Endothelial cell of umbilical vein (primary cell): ENCODE measurements around the gene PANX2. TPM values are rescaled to one million over a fixed set of nuclear protein-coding genes. Genes with fewer than 3 reads are reported as not detected.
"Not testable (repeated sequence)": the region's sequence is repeated elsewhere in the genome, so short reads cannot be mapped to it uniquely, and the experiment has no call there.

Source experiments
- BruUV-seq: library from RNA; stranded (reverse); fragments of 400-500 nt; replicated peaks from 2 replicates; lab custom pipeline; 2021; lab: Mats Ljungman, UMichigan
- CTCF ChIA-PET: fragments of 300-600, 350-600 bp; sonication (Branson Sonifier 250); formaldehyde crosslinking; loops from one replicate; lab custom pipeline; 2021; ENCODE audit warnings: antibody characterized with exemption, inconsistent platforms; lab: Charles Lee
- POLR2A ChIA-PET: fragments of 300-600, 350-600 bp; sonication (Branson Sonifier 250); formaldehyde crosslinking; loops from one replicate; lab custom pipeline; 2021; ENCODE audit warnings: antibody characterized with exemption, inconsistent platforms; lab: Charles Lee
- DNase-seq: peaks from one replicate; pipeline ENCODE4 v3.0.0-alpha.2; 2011; ENCODE audit warnings: low read depth, low spot score
- FAIRE-seq: peaks from 2 replicates; lab custom pipeline; 2011; peaks lifted over from hg19 to GRCh38; lab: Jason Lieb, UNC
- H2AFZ ChIP-seq: 2 replicates; pipeline ENCODE4 v1.6.0; 2012; ENCODE audit warnings: low read depth, low read length, control low read depth, inconsistent platforms
- H3K27ac ChIP-seq: 2 replicates; pipeline ENCODE4 v1.5.1; 2011; ENCODE audit warnings: low read depth, mild to moderate bottlenecking, control low read depth, low read length, moderate library complexity; ENCODE audit not compliant: insufficient read depth
- H3K27me3 ChIP-seq, 2 experiments: 2 replicates each; pipeline versions ENCODE4 v1.6.0 to v1.6.1; 2011; ENCODE audit warnings: low read length in 2 of 2, mixed read lengths in 1 of 2; ENCODE audit not compliant: control insufficient read depth in 2 of 2, insufficient read depth in 2 of 2
- H3K36me3 ChIP-seq, 2 experiments: 2 replicates in 1 of 2; 3 replicates in 1 of 2; pipeline ENCODE4 v1.5.1; 2011; ENCODE audit warnings: low read length in 2 of 2, mild to moderate bottlenecking in 1 of 2, moderate library complexity in 1 of 2; ENCODE audit not compliant: control insufficient read depth in 2 of 2, insufficient read depth in 2 of 2; ENCODE audit errors: extremely low read depth in 1 of 2
- H3K4me1 ChIP-seq: 3 replicates; pipeline ENCODE4 v1.5.1; 2011; ENCODE audit warnings: mild to moderate bottlenecking, low read length; ENCODE audit not compliant: control insufficient read depth, insufficient read depth; ENCODE audit errors: extremely low read depth
- H3K4me2 ChIP-seq: 2 replicates; pipeline ENCODE4 v1.6.1; 2011; ENCODE audit warnings: low read length, control low read depth, mixed read lengths; ENCODE audit not compliant: insufficient read depth
- H3K4me3 ChIP-seq, 3 experiments: fragments of 200-600 bp in 1 of 3; sonication (generic), shearing (Covaris generic) in 1 of 3; replicated peaks in 1 of 3; 2 replicates each; pipeline ENCODE4 v1.5.1; 2011 to 2016; ENCODE audit warnings: control low read depth in 3 of 3, low read length in 3 of 3, mild to moderate bottlenecking in 2 of 3, inconsistent platforms in 1 of 3, low read depth in 1 of 3, moderate library complexity in 1 of 3; ENCODE audit not compliant: insufficient read depth in 1 of 3
- H3K79me2 ChIP-seq: 2 replicates; pipeline ENCODE4 v1.6.0; 2012; ENCODE audit warnings: low read length, inconsistent platforms; ENCODE audit not compliant: control insufficient read depth, insufficient read depth
- H3K9ac ChIP-seq: replicated peaks from 2 replicates; pipeline ENCODE3; 2011; ENCODE audit warnings: low read length, control low read depth; ENCODE audit not compliant: insufficient read depth; ENCODE audit errors: extremely low read depth
- H3K9me1 ChIP-seq: replicated peaks from 3 replicates; pipeline ENCODE4 v1.6.0; 2011; ENCODE audit warnings: mild to moderate bottlenecking, low read length; ENCODE audit not compliant: control insufficient read depth, insufficient read depth; ENCODE audit errors: extremely low read depth
- H3K9me3 ChIP-seq: replicated peaks from 2 replicates; pipeline ENCODE4 v1.5.1; 2012; ENCODE audit warnings: low read length, inconsistent platforms; ENCODE audit not compliant: control insufficient read depth, insufficient read depth
- H4K20me1 ChIP-seq: replicated peaks from 2 replicates; pipeline ENCODE3; 2011; ENCODE audit warnings: mild to moderate bottlenecking, low read length; ENCODE audit not compliant: control insufficient read depth, insufficient read depth; ENCODE audit errors: extremely low read depth
- EZH2 ChIP-seq: IDR thresholded peaks from 2 replicates; pipeline ENCODE4 v1.6.1; 2012; ENCODE audit warnings: borderline replicate concordance, low read depth, mild to moderate bottlenecking, moderate library complexity, low read length, inconsistent platforms; ENCODE audit not compliant: severe bottlenecking
- FOS ChIP-seq: IDR thresholded peaks from 2 replicates; pipeline ENCODE4 v1.6.1; 2011; ENCODE audit warnings: mild to moderate bottlenecking, low read length, moderate library complexity, borderline replicate concordance; ENCODE audit not compliant: insufficient read depth
- GATA2 ChIP-seq: IDR thresholded peaks from 2 replicates; pipeline ENCODE4 v1.7.0; 2011; ENCODE audit warnings: low read depth, mild to moderate bottlenecking, moderate library complexity, mixed read lengths, low read length; ENCODE audit not compliant: insufficient read length, insufficient read depth
- JUN ChIP-seq: IDR thresholded peaks from 2 replicates; pipeline ENCODE4 v1.6.1; 2011; ENCODE audit warnings: borderline replicate concordance, low read depth; ENCODE audit not compliant: insufficient read length, insufficient read depth
- MAX ChIP-seq: IDR thresholded peaks from 2 replicates; pipeline ENCODE4 v1.6.1; 2011; ENCODE audit not compliant: insufficient read depth, insufficient read length
- MYC ChIP-seq: IDR thresholded peaks from one replicate; pipeline ENCODE4 v1.6.1; 2011; ENCODE audit warnings: mild to moderate bottlenecking, low read depth, low read length
- POLR2A ChIP-seq: IDR thresholded peaks from 2 replicates; pipeline ENCODE4 v1.6.1; 2012; ENCODE audit warnings: low read depth, mild to moderate bottlenecking, control low read depth, low read length
- POLR2AphosphoS5 ChIP-seq: IDR thresholded peaks from 2 replicates; pipeline ENCODE4 v1.6.1; 2012; ENCODE audit warnings: low read depth, mild to moderate bottlenecking, control low read depth, low read length, moderate library complexity; ENCODE audit not compliant: insufficient read depth
- dilution Hi-C: fragments of 300-500 bp; cut with MboI; formaldehyde crosslinking; loops from one replicate; pipeline ENCODE4 v1.15.0; 2019; ENCODE audit warnings: low sequenced_read_pairs; ENCODE audit not compliant: extremely low pct_ligation_motif_present
- intact Hi-C: fragments of 100-400 bp; cut with micrococcal nuclease; formaldehyde crosslinking; loops from one replicate; pipeline ENCODE4 v1.10.0; 2022
- polyA plus RNA-seq, 4 experiments: library from polyadenylated mRNA; depleted of rRNA in 3 of 4; stranded (reverse) in 3 of 4; unstranded in 1 of 4; fragments of >200 nt; gene quantifications; 2 replicates each; pipeline versions ENCODE4 v1.2.1 to v1.2.3, GENCODE V29; 2011 to 2012; ENCODE audit warnings: missing spikeins in 1 of 4
- total RNA-seq: library from RNA; stranded (reverse); gene quantifications from 2 replicates; pipeline ENCODE4 v1.2.3, GENCODE V29; 2021
- TF ChIP-seq, protein P1 (sequence below), 2 donors: IDR thresholded peaks; 1 replicate in 1 of 2; 2 replicates in 1 of 2; pipeline ENCODE4 v1.5.1; 2011; ENCODE audit warnings: low read length in 2 of 2, mild to moderate bottlenecking in 2 of 2, moderate library complexity in 2 of 2, control low read depth in 1 of 2, inconsistent platforms in 1 of 2, low read depth in 1 of 2; ENCODE audit not compliant: insufficient read depth in 1 of 2; ENCODE audit errors: extremely low read depth in 1 of 2

PANX2 gene
- total and polyA plus RNA-seq, 2 donors (not counting 3 experiments of a cell fraction or from before 2014, with no cell fraction given): 2.5 to 5.1 TPM

- Histone ChIP-seq H3K9me3 (no peaks in the 10 kb centered on the region), H2AFZ (no peak overlapping the region), H3K4me1 (peaks cover 4% of the 10 kb centered on the region), H3K9ac (no peak overlapping the region), H3K4me2 (no peak overlapping the region), H4K20me1 (no peaks in the 10 kb centered on the region), H3K9me1 (no peaks in the 10 kb centered on the region), H3K79me2 (no peaks in the 10 kb centered on the region), H3K27me3 (no peaks in the 10 kb centered on the region), H3K36me3 (peaks cover 0 to 2% of the 10 kb centered on the region in 2 experiments), H3K4me3 (no peak overlapping the region), H3K27ac (no peak overlapping the region)
- dilution Hi-C loops: no loop called here
- DNase-seq: no peak
- ChIA-PET POLR2A (no interaction called here), CTCF (no interaction called here)
- BruUV-seq: no TSS peak
- intact Hi-C loops: no loop called here
- no peak for FAIRE-seq
- TF ChIP-seq MAX: no peak
- TF ChIP-seq POLR2AphosphoS5: no peak
- TF ChIP-seq JUN: no peak
- no peak for TF ChIP-seq FOS
- TF ChIP-seq, protein P1, sequence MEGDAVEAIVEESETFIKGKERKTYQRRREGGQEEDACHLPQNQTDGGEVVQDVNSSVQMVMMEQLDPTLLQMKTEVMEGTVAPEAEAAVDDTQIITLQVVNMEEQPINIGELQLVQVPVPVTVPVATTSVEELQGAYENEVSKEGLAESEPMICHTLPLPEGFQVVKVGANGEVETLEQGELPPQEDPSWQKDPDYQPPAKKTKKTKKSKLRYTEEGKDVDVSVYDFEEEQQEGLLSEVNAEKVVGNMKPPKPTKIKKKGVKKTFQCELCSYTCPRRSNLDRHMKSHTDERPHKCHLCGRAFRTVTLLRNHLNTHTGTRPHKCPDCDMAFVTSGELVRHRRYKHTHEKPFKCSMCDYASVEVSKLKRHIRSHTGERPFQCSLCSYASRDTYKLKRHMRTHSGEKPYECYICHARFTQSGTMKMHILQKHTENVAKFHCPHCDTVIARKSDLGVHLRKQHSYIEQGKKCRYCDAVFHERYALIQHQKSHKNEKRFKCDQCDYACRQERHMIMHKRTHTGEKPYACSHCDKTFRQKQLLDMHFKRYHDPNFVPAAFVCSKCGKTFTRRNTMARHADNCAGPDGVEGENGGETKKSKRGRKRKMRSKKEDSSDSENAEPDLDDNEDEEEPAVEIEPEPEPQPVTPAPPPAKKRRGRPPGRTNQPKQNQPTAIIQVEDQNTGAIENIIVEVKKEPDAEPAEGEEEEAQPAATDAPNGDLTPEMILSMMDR (IDR thresholded peaks at IDR 0.05; ENCODE audit: extremely low read depth in 1 of 2, insufficient read depth in 1 of 2, low read depth in 1 of 2, low read length in 2 of 2): no peak
- no peak for TF ChIP-seq EZH2
- TF ChIP-seq GATA2: no peak
- no peak for TF ChIP-seq MYC
- TF ChIP-seq POLR2A: no peak
Observed at GRCh38 chr22:50167689-50168489, 2.6 kb upstream of the PANX2 start.

- intact Hi-C loops, CTCF ChIA-PET: not testable (repeated sequence)
Observed at GRCh38 chr22:50168490-50169180, 1.9 kb upstream of the PANX2 start.

More at GRCh38 chr22:50168490-50169180, 1.9 kb upstream of the PANX2 start:
- H3K9me1 ChIP-seq, BruUV-seq, H3K79me2 ChIP-seq, H4K20me1 ChIP-seq, POLR2A ChIA-PET, H3K9ac ChIP-seq, H3K36me3 ChIP-seq, H3K9me3 ChIP-seq, DNase-seq, H3K27ac ChIP-seq, FAIRE-seq, H3K27me3 ChIP-seq, H3K4me1 ChIP-seq, H3K4me3 ChIP-seq, dilution Hi-C loops, H3K4me2 ChIP-seq, H2AFZ ChIP-seq: not testable (repeated sequence)
